ENCODE data around the gene LRRC3C.

LRRC3C gene

GRCh38 chr17:39919087-39919683, 8.3 kb upstream of the LRRC3C start:
- H3K4me3 ChIP-seq (ENCODE audit: control insufficient read depth, low read depth, low read length): no peak overlapping the region
- no peak for TF ChIP-seq CTCF (IDR thresholded peaks at IDR 0.05; ENCODE audit: control insufficient read depth, insufficient read depth, low read depth, low read length, missing control alignments)
- DNase-seq (ENCODE audit: low read depth): no peak

- DNase-seq (ENCODE audit: low read depth): no peak
- no peak overlapping the region for H3K4me3 ChIP-seq (ENCODE audit: control insufficient read depth, low read depth, low read length)
- TF ChIP-seq CTCF (IDR thresholded peaks at IDR 0.05; ENCODE audit: control insufficient read depth, insufficient read depth, low read depth, low read length, missing control alignments): no peak
Measured at GRCh38 chr17:39920218-39921210, 7.0 kb upstream of the LRRC3C start.

GRCh38 chr17:39921323-39921722, 6.2 kb upstream of the LRRC3C start:
- H3K4me3 ChIP-seq (ENCODE audit: control insufficient read depth, low read depth, low read length): no peak overlapping the region
- no peak for TF ChIP-seq CTCF (IDR thresholded peaks at IDR 0.05; ENCODE audit: control insufficient read depth, insufficient read depth, low read depth, low read length, missing control alignments)
- no peak for DNase-seq (ENCODE audit: low read depth)

- no peak for DNase-seq (ENCODE audit: low read depth)
- no peak for TF ChIP-seq CTCF (IDR thresholded peaks at IDR 0.05; ENCODE audit: control insufficient read depth, insufficient read depth, low read depth, low read length, missing control alignments)
- no peak overlapping the region for H3K4me3 ChIP-seq (ENCODE audit: control insufficient read depth, low read depth, low read length)
Measured at GRCh38 chr17:39922006-39922405, 5.5 kb upstream of the LRRC3C start.

GRCh38 chr17:39923230-39923629, 4.3 kb upstream of the LRRC3C start:
- DNase-seq (ENCODE audit: low read depth): no peak
- H3K4me3 ChIP-seq (ENCODE audit: control insufficient read depth, low read depth, low read length): no peak overlapping the region
- no peak for TF ChIP-seq CTCF (IDR thresholded peaks at IDR 0.05; ENCODE audit: control insufficient read depth, insufficient read depth, low read depth, low read length, missing control alignments)

- no peak for DNase-seq (ENCODE audit: low read depth)
- H3K4me3 ChIP-seq (ENCODE audit: control insufficient read depth, low read depth, low read length): no peak overlapping the region
- no peak for TF ChIP-seq CTCF (IDR thresholded peaks at IDR 0.05; ENCODE audit: control insufficient read depth, insufficient read depth, low read depth, low read length, missing control alignments)
Measured at GRCh38 chr17:39923836-39924690, 3.5 kb upstream of the LRRC3C start.
